Stimulated activated CD8-positive, alpha-beta memory T cell treated with anti-CD3 and anti-CD28 coated beads, Interleukin-7, amount 100 ng/mL, for 1 hour (primary cell): Measurements from ENCODE around the gene PTGDS.

Experiments used
- DNase-seq, 2 donors: peaks; one replicate each; pipeline ENCODE4 v3.0.0-alpha.2; 2020; ENCODE audit warnings: low read depth in 2 of 2

Gene PTGDS

DNA sequence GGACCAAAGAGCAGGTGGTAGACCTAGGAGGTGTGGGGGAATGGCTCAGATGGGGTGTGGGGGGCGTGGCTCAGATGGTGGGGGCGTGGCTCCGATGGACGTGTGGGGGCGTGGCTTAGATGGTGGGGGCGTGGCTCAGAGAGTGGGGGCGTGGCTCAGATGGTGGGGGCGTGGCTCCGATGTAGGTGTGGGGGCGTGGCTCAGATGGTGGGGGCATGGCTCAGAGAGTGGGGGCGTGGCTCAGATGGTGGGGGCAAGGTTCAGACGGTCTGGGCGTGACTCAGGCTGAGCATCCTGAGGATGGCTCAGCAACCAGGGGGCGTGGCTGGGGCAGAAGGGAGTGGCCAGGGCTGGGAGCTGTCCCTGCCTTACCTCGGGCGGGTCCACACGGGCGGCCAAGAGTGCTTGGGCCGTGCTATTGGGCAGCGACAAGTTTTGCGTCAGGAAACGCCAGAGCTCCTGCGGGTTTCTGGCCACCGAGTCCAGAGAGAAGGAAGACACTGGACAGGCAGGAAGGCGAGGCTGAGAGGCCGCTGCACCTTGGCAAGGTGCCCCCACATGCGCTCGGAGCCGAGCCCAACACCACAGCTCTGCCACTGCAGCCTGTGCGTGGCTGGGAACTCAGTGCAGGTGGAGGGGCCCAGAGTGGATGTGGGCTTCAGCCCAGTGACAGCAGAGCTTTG is 44.8 kb downstream of the PTGDS start:
- no peak for DNase-seq

DNA sequence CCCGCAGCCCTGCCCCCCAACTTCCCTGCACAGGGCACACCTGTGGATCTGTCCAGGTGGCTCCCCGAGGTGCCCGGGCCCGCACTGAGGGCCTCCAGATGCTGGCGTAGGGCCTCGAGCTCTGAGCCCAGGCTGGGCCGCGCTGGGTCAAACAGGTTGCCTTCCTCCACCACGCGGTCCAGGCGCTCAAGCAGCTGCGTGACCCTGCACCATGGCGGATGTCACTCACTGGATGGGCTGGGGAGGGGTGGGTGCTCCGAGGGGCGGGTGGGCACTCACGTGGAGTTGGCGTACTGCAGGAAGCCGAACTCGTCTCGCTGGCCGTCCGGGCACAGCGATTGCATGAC is 45.3 kb downstream of the PTGDS start:
- no peak for DNase-seq

DNA sequence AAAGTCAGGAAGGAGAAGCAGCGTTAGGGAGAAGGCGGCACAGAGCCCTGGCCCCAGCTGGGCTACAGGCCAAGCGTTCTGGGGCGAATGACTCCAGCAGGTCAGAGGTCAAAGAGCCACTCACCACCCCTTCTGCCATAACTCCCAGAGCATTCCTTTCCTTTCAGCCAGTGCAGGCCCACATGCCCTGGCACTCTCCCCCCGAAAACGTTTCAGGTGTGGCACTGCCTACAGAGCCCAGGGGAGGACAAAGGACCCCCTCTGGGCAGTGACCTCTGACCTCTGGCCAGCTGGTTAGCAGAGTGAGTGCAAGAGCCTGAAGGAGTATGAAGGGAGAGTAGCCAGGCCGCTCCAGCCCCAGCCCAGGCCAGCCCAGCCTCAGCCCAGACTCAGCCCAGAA is 45.9 kb downstream of the PTGDS start:
- DNase-seq: no peak

DNA sequence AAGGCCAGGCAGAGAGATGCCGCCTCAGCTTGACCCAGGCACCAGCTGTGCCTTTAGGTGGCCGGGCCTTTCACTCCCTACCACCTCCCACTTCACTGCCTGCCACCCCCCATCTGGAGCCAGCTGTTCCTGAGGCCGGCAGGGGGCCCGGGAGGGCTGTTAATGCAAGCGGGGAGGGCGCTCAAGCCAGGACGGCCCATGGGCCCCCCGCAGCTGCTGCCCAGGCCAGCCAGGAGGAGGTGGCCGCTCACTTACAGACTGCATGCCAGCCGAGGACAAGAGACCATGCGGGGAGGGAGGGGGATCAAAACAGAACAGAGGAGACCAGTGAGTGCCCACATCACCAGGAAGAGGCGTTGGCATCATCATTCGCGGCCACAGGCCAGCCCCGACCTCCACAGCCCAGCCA is 46.3 kb downstream of the PTGDS start:
- no peak for DNase-seq

DNA sequence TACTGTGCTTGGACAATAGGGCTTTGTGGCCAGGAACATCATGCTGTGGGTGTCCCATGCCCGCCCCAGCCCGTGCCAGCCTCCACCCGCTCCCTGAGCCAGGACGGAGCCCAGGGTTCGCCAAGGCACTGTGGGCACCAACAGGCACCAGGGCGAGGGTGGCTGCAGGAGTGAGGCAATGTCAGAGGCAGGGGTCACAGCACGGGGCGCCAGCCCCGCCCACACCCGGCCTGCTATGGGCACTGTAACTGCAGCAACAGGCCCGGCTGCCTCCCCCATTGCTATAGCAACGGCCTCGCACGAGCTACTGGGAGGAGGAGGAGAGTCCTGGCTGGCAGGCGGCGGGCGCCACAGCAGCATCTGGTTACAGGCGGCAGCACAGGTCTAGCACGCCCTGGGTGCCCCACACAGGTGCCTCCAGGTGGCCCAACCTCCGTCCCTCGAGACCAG is 48.2 kb downstream of the PTGDS start:
- DNase-seq: no peak

DNA sequence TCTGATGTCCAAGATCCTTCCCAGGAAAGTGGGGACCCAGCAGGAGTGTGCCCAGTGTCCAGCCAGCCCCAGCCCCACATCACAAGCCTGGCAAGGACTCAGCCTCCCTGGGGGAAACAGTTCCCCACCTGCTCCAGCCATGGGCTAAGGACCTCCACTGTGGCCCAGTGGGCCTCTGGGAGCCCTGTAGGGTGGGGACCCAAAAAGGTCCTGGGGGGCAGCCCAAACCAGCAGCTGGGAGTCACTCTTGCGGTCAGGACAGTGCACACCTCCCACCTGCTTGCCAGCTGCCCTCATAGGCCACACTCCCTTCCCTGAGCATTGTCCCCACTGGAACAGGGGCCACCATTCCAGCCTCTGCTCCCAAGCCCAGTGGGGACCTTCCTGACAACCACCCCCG is 49.1 kb downstream of the PTGDS start:
- no peak for DNase-seq

DNA sequence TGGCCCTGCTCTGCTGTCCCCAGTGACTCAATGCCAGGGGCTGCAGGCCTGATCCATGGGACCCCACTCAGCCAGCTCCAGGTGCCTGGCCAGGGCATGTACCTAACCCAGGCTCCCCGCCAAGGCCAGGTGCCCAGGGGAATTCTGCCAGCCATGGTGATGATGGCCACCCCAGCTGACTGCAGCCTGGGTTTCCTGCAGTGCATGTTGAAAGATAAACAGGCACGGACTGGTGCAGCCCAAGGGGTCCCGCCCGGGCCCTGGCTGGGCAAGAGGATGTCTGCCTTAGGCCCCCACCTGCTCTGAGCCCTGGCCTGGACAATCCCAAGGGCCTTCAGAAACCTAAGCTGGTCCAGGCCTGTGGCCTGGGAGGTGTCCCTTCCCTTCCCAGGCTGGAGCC is 49.5 kb downstream of the PTGDS start:
- DNase-seq: no peak

DNA sequence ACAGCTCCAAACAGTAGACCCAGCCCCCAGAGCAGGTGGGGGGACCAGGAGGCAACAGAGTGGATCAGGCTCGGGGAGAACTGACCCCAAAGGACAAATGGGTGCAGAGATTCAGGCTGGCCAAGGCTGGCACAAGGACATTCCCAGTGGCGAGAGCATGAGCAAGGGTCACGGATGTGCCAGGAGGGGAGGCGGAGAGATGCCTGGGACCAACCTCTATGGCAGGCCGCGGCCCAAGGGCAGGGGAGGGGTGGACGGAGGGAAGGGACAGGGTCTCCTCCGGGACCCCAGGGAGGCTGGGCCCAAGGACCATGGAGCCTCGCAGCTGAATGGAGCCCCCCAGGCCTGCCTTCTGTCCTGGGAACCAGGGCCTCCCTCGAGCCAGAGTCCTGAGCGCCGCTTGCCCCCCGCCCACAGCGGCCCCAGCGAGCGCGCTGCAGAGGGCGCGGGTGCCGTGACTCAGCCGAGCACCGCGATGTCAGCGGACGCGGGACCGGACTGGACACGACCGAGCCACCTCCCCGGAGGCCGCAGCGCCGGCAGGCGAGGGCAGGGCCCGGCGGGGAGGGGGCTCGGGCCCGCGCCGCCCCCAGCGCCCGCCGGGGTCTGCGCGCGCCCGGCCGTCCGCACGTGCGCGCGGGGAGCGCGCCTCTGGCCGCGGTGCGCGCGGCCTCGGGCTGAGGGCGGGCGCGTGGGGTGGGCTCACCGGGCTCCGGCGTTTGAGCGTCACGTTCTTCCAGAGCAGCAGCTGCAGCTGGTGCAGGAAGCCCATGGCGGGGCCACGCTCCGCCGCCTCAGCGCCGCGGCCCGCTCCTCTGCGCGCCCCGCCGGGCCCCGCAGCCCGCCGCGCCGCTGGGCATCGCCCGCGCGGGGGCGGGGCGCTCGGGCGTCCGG is 50.3 kb downstream of the PTGDS start, which contains the start of gene ABCA2:
Gene ABCA2, minus strand, starts transcription at position 869 of the 894 bp plus-strand sequence. Its CDS starts 97 bp downstream, at position 772.
- DNase-seq: no peak

DNA sequence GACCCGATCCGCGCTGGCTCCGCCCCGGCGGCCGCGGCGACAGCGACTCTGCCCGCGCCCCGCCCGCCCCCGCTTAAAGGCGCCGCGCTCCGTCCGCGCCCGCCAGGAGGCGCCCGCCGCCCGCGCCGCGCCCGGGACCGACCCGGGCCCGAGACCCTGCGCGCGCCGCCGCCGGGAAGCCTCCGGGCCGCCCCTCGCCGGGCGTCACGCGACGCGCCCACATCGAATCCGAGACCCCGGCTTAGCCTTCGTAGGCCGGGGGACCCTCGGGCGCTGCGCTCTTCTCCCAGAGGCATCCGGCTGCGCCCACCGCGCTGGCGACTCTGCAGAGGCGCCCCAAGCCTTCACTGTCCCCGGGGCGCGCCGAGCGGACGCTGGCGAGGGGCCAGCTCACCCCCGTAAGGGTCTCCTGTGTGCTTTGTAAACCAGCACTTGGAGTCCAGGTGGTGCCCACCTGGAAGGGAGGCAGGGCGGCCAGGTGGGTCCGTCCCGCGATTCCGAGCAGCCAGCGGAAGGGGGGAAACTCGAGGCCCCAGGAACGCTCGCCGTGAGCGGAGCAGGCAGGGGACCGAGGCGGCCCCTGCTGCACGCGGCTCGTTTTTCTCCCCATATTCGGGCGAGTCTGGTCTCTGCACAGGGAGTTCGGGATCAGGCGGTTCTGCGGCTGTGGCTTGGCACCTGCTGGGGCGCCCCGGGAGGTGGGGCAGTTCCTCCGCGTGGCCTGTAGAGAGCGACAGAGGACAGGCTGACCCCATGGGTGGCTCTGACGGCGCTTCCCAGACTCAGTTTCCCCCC is 51.2 kb downstream of the PTGDS start:
- peak in 1 of 2 donors; percentile 25 for DNase-seq

DNA sequence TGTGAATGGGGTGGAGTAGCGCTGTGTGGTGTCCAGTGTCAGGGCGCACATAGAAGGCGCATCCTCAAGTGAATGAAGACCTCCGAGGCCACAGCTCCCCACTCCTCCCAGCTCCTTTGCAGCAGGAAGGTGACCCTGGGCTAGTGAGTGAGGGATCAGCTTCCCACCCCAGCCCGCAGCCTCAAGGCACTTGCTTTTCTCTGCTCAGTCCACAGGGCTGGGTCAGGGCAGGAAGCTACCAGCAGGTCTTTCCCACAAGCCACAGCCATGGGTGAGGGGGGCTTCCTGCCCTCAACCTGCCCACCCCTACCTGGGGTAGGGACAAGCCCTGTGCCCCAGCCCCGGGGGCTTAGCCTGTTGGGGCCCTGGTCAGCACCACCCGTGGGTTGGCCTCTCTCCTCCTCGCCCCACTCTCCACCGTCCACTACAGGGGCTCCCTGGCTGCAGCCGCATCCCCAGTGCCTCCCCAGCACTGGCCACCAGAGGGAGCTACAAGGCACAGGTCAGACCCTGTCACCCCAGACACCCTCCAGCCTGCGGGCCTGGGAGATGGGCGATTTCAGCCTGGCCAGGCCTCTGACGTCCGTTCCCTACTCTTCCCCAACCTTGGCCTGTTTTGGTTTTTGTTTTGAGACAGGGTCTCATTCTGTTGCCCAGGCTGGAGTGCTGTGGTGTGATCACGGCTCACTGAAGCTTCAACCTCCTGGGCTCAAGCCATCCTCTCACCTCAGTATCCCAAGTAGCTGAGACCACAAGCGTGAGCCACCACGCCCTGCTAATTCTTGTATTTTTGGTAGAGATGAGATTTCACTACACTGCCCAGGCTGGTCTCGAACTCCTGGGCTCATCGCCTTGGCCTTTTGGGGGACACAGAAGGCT is 52.0 kb downstream of the PTGDS start:
- DNase-seq: peak; percentile 44 to 54

DNA sequence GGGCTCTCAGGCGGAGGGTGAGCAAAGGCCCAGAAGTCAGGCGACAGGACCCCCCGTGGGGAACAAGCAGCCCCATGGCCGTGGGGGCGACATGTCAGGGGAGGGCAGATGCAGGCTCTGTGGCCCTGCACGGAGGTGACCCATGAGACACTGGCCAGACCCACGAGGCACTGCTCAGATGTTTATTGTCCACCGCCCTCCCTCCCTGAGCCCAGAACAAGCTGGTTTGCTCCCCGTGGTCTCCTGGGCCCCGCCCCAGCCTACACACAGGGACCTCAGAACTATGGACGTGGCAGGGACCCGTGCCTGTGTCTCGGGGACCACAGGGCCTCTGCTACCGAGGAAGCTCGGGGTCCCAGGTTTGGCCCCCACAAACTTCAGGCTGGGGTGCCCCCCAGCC is 52.7 kb downstream of the PTGDS start:
- no peak for DNase-seq

DNA sequence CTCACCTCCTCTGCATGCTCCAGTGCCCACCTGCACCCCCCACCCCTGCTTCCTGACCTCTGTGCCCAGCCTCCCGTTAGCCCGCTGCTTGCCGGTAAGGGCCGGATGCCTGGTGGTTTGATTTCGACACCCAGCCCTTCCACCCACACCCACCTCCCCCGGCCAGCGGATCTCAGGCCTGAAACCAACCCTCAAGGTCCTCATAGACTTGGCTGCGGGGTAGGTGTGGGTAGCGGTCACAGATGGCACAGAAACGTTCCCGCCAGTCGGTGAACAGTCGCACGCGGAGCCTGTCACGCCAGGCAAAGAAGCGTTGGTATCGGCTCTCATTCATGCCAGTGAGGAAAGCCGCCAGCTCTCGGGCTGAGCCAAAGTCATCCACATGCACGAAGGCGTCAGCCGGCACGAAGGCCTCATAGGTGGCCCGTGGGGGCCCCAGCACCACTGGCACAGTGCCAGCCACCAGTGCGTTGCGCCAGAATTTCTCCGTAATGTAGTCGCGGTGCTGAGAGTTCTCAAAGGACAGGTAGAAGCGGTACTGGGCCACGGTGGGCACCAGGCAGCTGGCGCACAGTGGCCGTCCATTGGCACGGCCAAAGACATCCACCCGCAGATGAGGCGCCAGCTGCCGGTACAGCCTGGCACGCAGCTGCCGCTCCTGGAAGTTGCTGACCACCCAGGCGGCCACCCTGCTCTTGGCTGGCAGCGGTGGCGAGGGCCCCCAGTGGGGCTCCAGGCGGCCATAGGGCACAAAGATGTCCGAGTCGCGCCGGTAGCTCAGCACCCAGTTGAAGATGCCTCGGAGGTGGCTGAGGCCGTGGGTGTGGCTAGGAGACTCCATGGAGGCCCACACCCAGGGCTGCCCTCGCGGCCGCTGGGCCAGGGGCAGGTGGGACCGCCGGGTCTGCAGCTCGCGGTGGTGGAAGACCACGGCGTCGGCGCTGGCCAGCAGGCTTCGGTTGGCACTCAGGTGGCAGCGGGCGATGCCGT is 53.5 kb downstream of the PTGDS start:
- no peak for DNase-seq
